ENCODE data around the gene RAB35. TPM values are rescaled to one million over a fixed set of nuclear protein-coding genes. Genes with fewer than 3 reads are reported as not detected.

RAB35 gene
- total and polyA plus RNA-seq, 7 donors = 17.5 to 43.0 (median 24.6) TPM

GRCh38 chr12:120078868-120079267, 37.7 kb downstream of the RAB35 start:
- WGBS, 2 donors = 35 to 70% methylated on average over 5 of the region's 5 CpGs
- H3K36me3 ChIP-seq = no peaks in the 10 kb centered on the region
- no peak overlapping the region for H3K27ac ChIP-seq
- H3K9me3 ChIP-seq = no peaks in the 10 kb centered on the region
- no peaks in the 10 kb centered on the region for H3K27me3 ChIP-seq
- TF ChIP-seq EP300 (IDR thresholded peaks at IDR 0.05) (no peak), CTCF (IDR thresholded peaks at IDR 0.05) (no peak), POLR2A (IDR thresholded peaks at IDR 0.05) (no peak), POLR2AphosphoS5 (IDR thresholded peaks at IDR 0.05) (no peak)
- intact Hi-C loops (cut with DNase I) = no loop called here
- H3K4me1 ChIP-seq = no peaks in the 10 kb centered on the region
- no peak overlapping the region for H3K4me3 ChIP-seq
- DNase-seq = no peak

GRCh38 chr12:120077260-120077659, 39.3 kb downstream of the RAB35 start:
- Histone ChIP-seq H3K36me3 (no peaks in the 10 kb centered on the region), H3K27ac (no peak overlapping the region), H3K4me1 (no peaks in the 10 kb centered on the region), H3K4me3 (no peak overlapping the region), H3K9me3 (no peaks in the 10 kb centered on the region), H3K27me3 (no peaks in the 10 kb centered on the region)
- intact Hi-C loops (cut with DNase I) = no loop called here
- TF ChIP-seq POLR2A (IDR thresholded peaks at IDR 0.05) (no peak), EP300 (IDR thresholded peaks at IDR 0.05) (no peak), POLR2AphosphoS5 (IDR thresholded peaks at IDR 0.05) (no peak), CTCF (IDR thresholded peaks at IDR 0.05) (no peak)
- 90 to 95% methylated on average over 6 of the region's 6 CpGs for WGBS, 2 donors
- DNase-seq = no peak

GRCh38 chr12:120076651-120077050, 39.9 kb downstream of the RAB35 start:
- no peaks in the 10 kb centered on the region for H3K4me1 ChIP-seq
- no peak overlapping the region for H3K4me3 ChIP-seq
- H3K27me3 ChIP-seq = no peaks in the 10 kb centered on the region
- 95 to 97% methylated on average over 6 of the region's 6 CpGs for WGBS, 2 donors
- DNase-seq = no peak
- TF ChIP-seq POLR2A (IDR thresholded peaks at IDR 0.05) (no peak), EP300 (IDR thresholded peaks at IDR 0.05) (no peak), CTCF (IDR thresholded peaks at IDR 0.05) (no peak), POLR2AphosphoS5 (IDR thresholded peaks at IDR 0.05) (no peak)
- H3K36me3 ChIP-seq = no peaks in the 10 kb centered on the region
- H3K9me3 ChIP-seq = no peaks in the 10 kb centered on the region
- no peak overlapping the region for H3K27ac ChIP-seq
- intact Hi-C loops (cut with DNase I) = no loop called here

GRCh38 chr12:120075034-120075616, 41.4 kb downstream of the RAB35 start:
- intact Hi-C loops (cut with DNase I) = no loop called here
- DNase-seq = no peak
- Histone ChIP-seq H3K27me3 (no peaks in the 10 kb centered on the region), H3K27ac (no peak overlapping the region), H3K4me1 (no peaks in the 10 kb centered on the region), H3K9me3 (no peaks in the 10 kb centered on the region), H3K4me3 (no peak overlapping the region), H3K36me3 (no peaks in the 10 kb centered on the region)
- 78 to 93% methylated on average over 7 of the region's 7 CpGs for WGBS, 2 donors
- no peak for TF ChIP-seq POLR2A (IDR thresholded peaks at IDR 0.05)
- TF ChIP-seq CTCF (IDR thresholded peaks at IDR 0.05) = no peak
- no peak for TF ChIP-seq POLR2AphosphoS5 (IDR thresholded peaks at IDR 0.05)
- no peak for TF ChIP-seq EP300 (IDR thresholded peaks at IDR 0.05)

All from sigmoid colon (tissue), 7 donors.